Mammary epithelial cell (primary cell): ENCODE data around the gene FIBCD1.

ENCODE experiments used
- CTCF ChIP-seq, 2 donors: IDR thresholded peaks in 1 of 2; conservative IDR thresholded peaks in 1 of 2; 2 replicates each; pipeline ENCODE4 v1.5.1; 2011 to 2012; ENCODE audit warnings: inconsistent platforms in 2 of 2, low read length in 2 of 2, mild to moderate bottlenecking in 2 of 2, control low read depth in 1 of 2, low read depth in 1 of 2; ENCODE audit not compliant: insufficient read depth in 1 of 2; ENCODE audit errors: extremely low read depth in 1 of 2
- EZH2 ChIP-seq: IDR thresholded peaks from 2 replicates; pipeline ENCODE4 v1.6.1; 2012; ENCODE audit warnings: low read length, inconsistent platforms, borderline replicate concordance

- TF ChIP-seq CTCF (conservative IDR thresholded peaks at IDR 0.05 in 1 of 2, IDR thresholded peaks at IDR 0.05 in 1 of 2; ENCODE audit: extremely low read depth in 1 of 2, insufficient read depth in 1 of 2, low read depth in 1 of 2, low read length in 2 of 2) (no peak), EZH2 (no peak)
These were observed 34.7 kb downstream of the FIBCD1 start for GRCh38 chr9:130904070-130905044.
